Body of pancreas (tissue), 4 donors: ENCODE data around the gene RAB23. TPM values are rescaled to one million over a fixed set of nuclear protein-coding genes. Genes with fewer than 3 reads are reported as not detected.

Experiments
- ATAC-seq: fragments of 150-250 bp; one replicate; pipeline ENCODE4 v1.9.1; 2016
- DNase-seq, 4 donors: peaks; one replicate each; pipeline ENCODE4 v3.0.0-alpha.2; 2019
- H3K27ac ChIP-seq, 4 donors: fragments of 200-600 bp; sonication (generic); 1 replicate in 3 of 4; 2 replicates in 1 of 4; pipeline versions ENCODE4 v1.5.1 to v1.6.1; 2016 to 2019; ENCODE audit warnings: mild to moderate bottlenecking in 1 of 4, mixed read lengths in 1 of 4, moderate library complexity in 1 of 4
- H3K27me3 ChIP-seq, 2 donors: fragments of 200-600 bp; sonication (generic); one replicate each; pipeline ENCODE4 v1.6.0; 2016; ENCODE audit warnings: mild to moderate bottlenecking in 1 of 2
- H3K36me3 ChIP-seq, 2 donors: fragments of 200-600 bp; sonication (generic); replicated peaks in 1 of 2; 2 replicates each; pipeline ENCODE4 v1.5.1; 2016; ENCODE audit warnings: low read depth in 2 of 2; ENCODE audit not compliant: insufficient read depth in 1 of 2
- H3K4me1 ChIP-seq: fragments of 200-600 bp; sonication (generic); one replicate; pipeline ENCODE4 v1.6.0; 2016
- H3K4me3 ChIP-seq, 2 donors: fragments of 200-600 bp; sonication (generic); 1 replicate in 1 of 2; 2 replicates in 1 of 2; pipeline ENCODE4 v1.5.1; 2016 to 2019
- H3K9me3 ChIP-seq, 3 donors: fragments of 200-600 bp; sonication (generic); 1 replicate in 2 of 3; 2 replicates in 1 of 3; pipeline ENCODE4 v1.5.1; 2016
- POLR2A ChIP-seq, 3 donors: fragments of 450-650 bp; IDR thresholded peaks; one replicate each; pipeline ENCODE4 v1.6.1; 2016; ENCODE audit warnings: antibody characterized with exemption in 3 of 3, mild to moderate bottlenecking in 2 of 3
- WGBS, 2 donors: methylation state at CpG; one replicate each; pipeline ENCODE4 v1.1.5; 2017; 5-methylcytosine and 5-hydroxymethylcytosine counted together
- intact Hi-C: fragments of 100-400 bp; cut with DNase I; formaldehyde crosslinking; loops from one replicate; pipeline ENCODE4 v1.15.1; 2023
- total RNA-seq, 2 donors: library from RNA; depleted of rRNA; stranded (reverse); fragments of >200 nt; gene quantifications; one replicate each; pipeline ENCODE4 v1.1.0, GENCODE V29; 2016
- TF ChIP-seq, protein P1 (sequence below), 7 experiments: fragments of 450-650 bp in 4 of 7; fragments of 200-600 bp in 3 of 7; sonication (generic) in 3 of 7; IDR thresholded peaks; one replicate each; pipeline ENCODE4 v1.5.1; 2016 to 2019; ENCODE audit warnings: antibody characterized with exemption in 7 of 7

The RAB23 gene
- total RNA-seq, 2 donors from 2014 or later = 2.1 to 5.6 TPM

DNA sequence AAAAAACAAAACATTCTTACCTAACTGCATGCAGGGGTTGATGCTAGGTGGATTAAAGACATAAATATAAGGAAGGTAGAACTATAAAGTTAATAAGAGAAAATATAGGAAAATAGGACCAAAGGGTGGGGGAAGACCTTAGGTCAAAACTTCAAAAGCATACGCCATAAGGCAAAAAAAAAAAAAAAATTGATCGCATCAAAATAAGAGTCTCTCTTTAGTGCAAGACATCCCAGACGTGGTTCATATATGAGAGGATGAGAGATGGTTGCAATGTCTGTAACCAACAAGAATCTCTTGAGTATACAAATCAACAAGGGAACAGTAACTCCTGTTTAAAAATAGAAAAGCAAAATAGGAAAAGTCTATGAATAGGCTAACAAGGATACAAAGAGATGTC, 41.5 kb downstream of the RAB23 start:
- WGBS, 2 donors = 91 to 97% methylated on average over 3 of the region's 3 CpGs
- no peaks in the 10 kb centered on the region for H3K27me3 ChIP-seq
- ATAC-seq = no peak
- peaks cover 5% of the 10 kb centered on the region for H3K4me1 ChIP-seq
- DNase-seq = no peak
- intact Hi-C loops = no loop called here
- no peak overlapping the region for H3K27ac ChIP-seq
- TF ChIP-seq, protein P1, sequence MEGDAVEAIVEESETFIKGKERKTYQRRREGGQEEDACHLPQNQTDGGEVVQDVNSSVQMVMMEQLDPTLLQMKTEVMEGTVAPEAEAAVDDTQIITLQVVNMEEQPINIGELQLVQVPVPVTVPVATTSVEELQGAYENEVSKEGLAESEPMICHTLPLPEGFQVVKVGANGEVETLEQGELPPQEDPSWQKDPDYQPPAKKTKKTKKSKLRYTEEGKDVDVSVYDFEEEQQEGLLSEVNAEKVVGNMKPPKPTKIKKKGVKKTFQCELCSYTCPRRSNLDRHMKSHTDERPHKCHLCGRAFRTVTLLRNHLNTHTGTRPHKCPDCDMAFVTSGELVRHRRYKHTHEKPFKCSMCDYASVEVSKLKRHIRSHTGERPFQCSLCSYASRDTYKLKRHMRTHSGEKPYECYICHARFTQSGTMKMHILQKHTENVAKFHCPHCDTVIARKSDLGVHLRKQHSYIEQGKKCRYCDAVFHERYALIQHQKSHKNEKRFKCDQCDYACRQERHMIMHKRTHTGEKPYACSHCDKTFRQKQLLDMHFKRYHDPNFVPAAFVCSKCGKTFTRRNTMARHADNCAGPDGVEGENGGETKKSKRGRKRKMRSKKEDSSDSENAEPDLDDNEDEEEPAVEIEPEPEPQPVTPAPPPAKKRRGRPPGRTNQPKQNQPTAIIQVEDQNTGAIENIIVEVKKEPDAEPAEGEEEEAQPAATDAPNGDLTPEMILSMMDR (IDR thresholded peaks at IDR 0.05) = no peak
- TF ChIP-seq POLR2A (IDR thresholded peaks at IDR 0.05) = no peak
- peaks cover 0 to 1% of the 10 kb centered on the region in 2 donors for H3K36me3 ChIP-seq
- H3K9me3 ChIP-seq = no peaks in the 10 kb centered on the region
- H3K4me3 ChIP-seq = no peak overlapping the region

DNA sequence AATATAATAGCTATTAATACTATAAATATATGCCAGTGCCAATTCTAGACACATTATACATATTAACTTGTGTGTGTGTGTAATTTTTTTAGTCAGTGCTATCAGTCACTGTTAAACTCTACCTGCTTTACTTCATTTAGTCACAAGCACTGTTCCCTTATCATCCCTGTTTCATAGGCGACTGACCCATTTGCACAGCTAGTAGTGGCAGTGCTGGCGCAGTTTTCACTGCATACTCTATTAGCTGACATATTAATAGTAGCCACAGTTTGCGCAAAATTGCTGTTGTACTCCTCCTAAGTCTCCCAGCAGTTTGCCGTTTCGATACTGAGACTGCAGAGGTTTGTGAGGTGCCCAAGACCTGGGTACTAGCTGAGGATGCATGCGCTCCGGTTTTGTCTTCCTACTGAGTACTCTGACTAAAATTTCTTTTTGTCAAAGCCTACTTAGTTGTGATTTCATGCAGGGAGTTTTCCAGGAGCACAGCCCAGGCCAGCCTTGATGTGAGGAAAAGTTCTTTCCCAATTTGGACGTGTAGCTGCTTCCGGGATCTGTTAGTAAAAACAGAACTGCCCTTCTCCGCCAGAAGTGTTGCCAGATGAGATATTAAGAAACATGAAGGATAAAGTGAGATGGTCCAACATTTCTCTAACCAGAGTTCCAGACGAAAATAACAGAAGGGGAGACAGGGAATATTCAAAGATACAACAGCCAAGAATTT, 44.4 kb downstream of the RAB23 start:
- TF ChIP-seq POLR2A (IDR thresholded peaks at IDR 0.05) = no peak
- TF ChIP-seq, protein P1 (IDR thresholded peaks at IDR 0.05) = no peak
- intact Hi-C loops = no loop called here
- no peaks in the 10 kb centered on the region for H3K36me3 ChIP-seq
- peaks cover 16% of the 10 kb centered on the region for H3K4me1 ChIP-seq
- no peaks in the 10 kb centered on the region for H3K27me3 ChIP-seq
- H3K4me3 ChIP-seq = no peak overlapping the region
- peak in 2 of 4 donors; percentile 11 to 20 for DNase-seq
- 85 to 88% methylated on average over 11 of the region's 11 CpGs for whole genome bisulfite sequencing, 2 donors
- peak overlapping the region in 1 of 4 donors; percentile 8 for H3K27ac ChIP-seq
- H3K9me3 ChIP-seq = no peaks in the 10 kb centered on the region
- ATAC-seq = peak; percentile 27

DNA sequence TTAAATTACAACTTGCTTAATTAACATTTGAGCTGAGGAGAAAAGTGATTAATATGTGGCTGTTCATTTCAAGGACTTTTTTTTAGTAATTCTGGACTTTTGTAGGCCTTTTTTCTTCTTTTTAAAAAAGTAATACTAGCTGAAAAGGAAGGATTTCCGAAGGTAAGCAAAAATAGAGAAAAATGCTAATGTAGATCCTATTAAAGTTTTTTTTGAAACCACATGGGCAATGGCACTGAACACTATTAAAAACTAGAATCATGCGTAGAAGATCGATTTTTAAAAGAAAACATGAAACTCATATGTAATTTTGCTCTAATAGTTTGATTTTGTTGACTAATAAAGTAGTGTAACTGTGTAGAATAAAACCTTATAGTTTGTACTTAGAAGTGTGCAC, 47.6 kb downstream of the RAB23 start:
- 91% methylated on average over 3 of the region's 3 CpGs for WGBS, 2 donors
- Histone ChIP-seq H3K4me1 (peaks cover 16% of the 10 kb centered on the region), H3K27me3 (no peaks in the 10 kb centered on the region), H3K36me3 (no peaks in the 10 kb centered on the region), H3K4me3 (no peak overlapping the region), H3K9me3 (no peaks in the 10 kb centered on the region), H3K27ac (no peak overlapping the region)
- intact Hi-C loops = no loop called here
- DNase-seq = no peak
- no peak for ATAC-seq
- TF ChIP-seq POLR2A (IDR thresholded peaks at IDR 0.05) = no peak
- TF ChIP-seq, protein P1 (IDR thresholded peaks at IDR 0.05) = no peak

DNA sequence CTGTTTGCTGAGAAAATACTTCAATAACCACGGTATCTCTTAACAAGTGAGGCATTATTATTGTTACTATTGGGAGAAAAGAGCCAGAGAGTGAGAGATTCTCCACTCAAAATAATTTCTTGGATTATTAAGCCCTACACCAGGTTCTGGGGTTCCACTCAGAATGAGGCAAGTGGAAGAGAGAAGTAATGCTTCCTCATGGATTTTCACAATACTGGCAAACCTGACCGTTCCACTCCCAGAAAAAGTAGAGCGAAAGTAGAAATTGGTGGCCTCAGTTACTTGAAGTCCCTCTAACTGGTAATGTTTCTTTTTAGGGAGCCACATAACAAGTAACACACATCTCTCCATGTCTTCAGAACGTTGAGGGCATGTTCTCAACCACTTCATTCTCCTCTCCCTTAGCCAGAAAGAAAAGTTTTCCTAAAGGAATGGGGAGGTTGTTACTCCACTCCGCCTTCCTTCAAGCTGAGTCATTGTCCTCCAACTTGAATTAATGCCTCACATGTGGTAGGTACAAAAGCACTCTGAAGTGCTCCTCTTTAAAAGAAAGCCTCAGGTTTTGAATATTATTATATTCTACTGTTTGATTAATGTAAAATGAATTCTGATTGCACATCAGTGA, 48.1 kb downstream of the RAB23 start:
- H3K4me3 ChIP-seq = no peak overlapping the region
- H3K9me3 ChIP-seq = no peaks in the 10 kb centered on the region
- no peaks in the 10 kb centered on the region for H3K36me3 ChIP-seq
- no peaks in the 10 kb centered on the region for H3K27me3 ChIP-seq
- 57 to 74% methylated on average over 5 of the region's 5 CpGs for WGBS, 2 donors
- no peak for DNase-seq
- H3K27ac ChIP-seq = peak overlapping the region in 1 of 4 donors; percentile 21
- TF ChIP-seq, protein P1 (IDR thresholded peaks at IDR 0.05) = no peak
- no peak for TF ChIP-seq POLR2A (IDR thresholded peaks at IDR 0.05)
- peaks cover 13% of the 10 kb centered on the region for H3K4me1 ChIP-seq
- ATAC-seq = no peak
- intact Hi-C loops = no loop called here
